CD14-positive monocyte (primary cell): ENCODE measurements around the gene WWOX. TPM values are rescaled to one million over a fixed set of nuclear protein-coding genes. Genes with fewer than 3 reads are reported as not detected.

Experiments used
- DNase-seq, 3 donors: peaks; one replicate each; pipeline ENCODE4 v3.0.0-alpha.2; 2011 to 2022
- H2AFZ ChIP-seq: 2 replicates; pipeline ENCODE4 v1.6.0; 2012; ENCODE audit warnings: mild to moderate bottlenecking, low read depth, low read length, inconsistent platforms; ENCODE audit not compliant: insufficient read depth, poor library complexity, severe bottlenecking
- H3K27ac ChIP-seq, 2 donors: 1 replicate in 1 of 2; 2 replicates in 1 of 2; pipeline ENCODE4 v1.5.1; 2012 to 2013; ENCODE audit warnings: low read length in 2 of 2, control low read depth in 1 of 2, inconsistent platforms in 1 of 2, low read depth in 1 of 2, mild to moderate bottlenecking in 1 of 2
- H3K27me3 ChIP-seq, 2 donors: one replicate each; pipeline versions ENCODE4 v1.6.0 to v1.6.1; 2011 to 2013; ENCODE audit warnings: low read length in 2 of 2; ENCODE audit not compliant: control insufficient read depth in 2 of 2, insufficient read depth in 2 of 2
- H3K36me3 ChIP-seq, 2 donors: replicated peaks in 1 of 2; 1 replicate in 1 of 2; 2 replicates in 1 of 2; pipeline versions ENCODE4 v1.5.1 to v1.6.1; 2012 to 2013; ENCODE audit warnings: low read length in 2 of 2, control low read depth in 1 of 2, inconsistent platforms in 1 of 2, mild to moderate bottlenecking in 1 of 2; ENCODE audit not compliant: insufficient read depth in 2 of 2, control insufficient read depth in 1 of 2
- H3K4me1 ChIP-seq, 2 donors: 1 replicate in 1 of 2; 2 replicates in 1 of 2; pipeline versions ENCODE4 v1.5.1 to v1.6.1; 2012 to 2013; ENCODE audit warnings: low read length in 2 of 2, control low read depth in 1 of 2, inconsistent platforms in 1 of 2, mild to moderate bottlenecking in 1 of 2, moderate library complexity in 1 of 2; ENCODE audit not compliant: insufficient read depth in 2 of 2, control insufficient read depth in 1 of 2
- H3K4me2 ChIP-seq: replicated peaks from 2 replicates; pipeline ENCODE3; 2012; ENCODE audit warnings: low read length, moderate library complexity, mild to moderate bottlenecking; ENCODE audit not compliant: poor library complexity, severe bottlenecking; ENCODE audit errors: extremely low read depth
- H3K4me3 ChIP-seq, 3 experiments: fragments of 200-600 bp in 1 of 3; sonication (generic) in 1 of 3; replicated peaks in 1 of 3; 1 replicate in 2 of 3; 2 replicates in 1 of 3; pipeline ENCODE4 v1.5.1; 2011 to 2013; ENCODE audit warnings: low read length in 3 of 3, mild to moderate bottlenecking in 3 of 3, control low read depth in 2 of 3, low read depth in 2 of 3, inconsistent platforms in 1 of 3, moderate library complexity in 1 of 3
- H3K79me2 ChIP-seq: 2 replicates; pipeline ENCODE4 v1.6.0; 2012; ENCODE audit warnings: mild to moderate bottlenecking, control low read depth, inconsistent platforms, low read length, moderate library complexity; ENCODE audit not compliant: insufficient read depth
- H3K9ac ChIP-seq: 2 replicates; pipeline ENCODE4 v1.6.0; 2017; ENCODE audit warnings: low read length, mild to moderate bottlenecking; ENCODE audit not compliant: insufficient read depth, poor library complexity, severe bottlenecking
- H3K9me3 ChIP-seq, 2 donors: replicated peaks in 1 of 2; 1 replicate in 1 of 2; 2 replicates in 1 of 2; pipeline versions ENCODE4 v1.5.1 to v1.6.1; 2012 to 2013; ENCODE audit warnings: low read length in 2 of 2, control low read depth in 1 of 2; ENCODE audit not compliant: control insufficient read depth in 1 of 2, insufficient read depth in 1 of 2
- H4K20me1 ChIP-seq: 2 replicates; pipeline ENCODE4 v1.6.0; 2012; ENCODE audit warnings: mild to moderate bottlenecking, low read length, control low read depth, moderate library complexity; ENCODE audit not compliant: insufficient read depth
- H3K27ac Mint-ChIP-seq, 7 donors: one replicate each; pipeline ENCODE4 v1.8.0; 2020; ENCODE audit warnings: mild to moderate bottlenecking in 7 of 7, mixed read lengths in 7 of 7, moderate library complexity in 6 of 7, inconsistent platforms in 2 of 7
- H3K27me3 Mint-ChIP-seq, 3 donors: one replicate each; pipeline ENCODE4 v1.8.0; 2021 to 2022; ENCODE audit warnings: low read depth in 3 of 3, mild to moderate bottlenecking in 3 of 3, mixed read lengths in 3 of 3, moderate library complexity in 3 of 3, inconsistent platforms in 1 of 3
- H3K36me3 Mint-ChIP-seq, 2 donors: one replicate each; pipeline ENCODE4 v1.8.0; 2020; ENCODE audit warnings: mixed read lengths in 2 of 2, inconsistent platforms in 1 of 2, mild to moderate bottlenecking in 1 of 2
- H3K4me1 Mint-ChIP-seq: one replicate; pipeline ENCODE4 v1.8.0; 2020; ENCODE audit warnings: mild to moderate bottlenecking, mixed read lengths
- H3K4me3 Mint-ChIP-seq, 2 donors: one replicate each; pipeline ENCODE4 v1.8.0; 2020; ENCODE audit warnings: mild to moderate bottlenecking in 2 of 2, mixed read lengths in 2 of 2, moderate library complexity in 1 of 2
- H3K9me3 Mint-ChIP-seq, 7 donors: one replicate each; pipeline ENCODE4 v1.8.0; 2020 to 2022; ENCODE audit warnings: mixed read lengths in 7 of 7, mild to moderate bottlenecking in 6 of 7, moderate library complexity in 6 of 7, inconsistent platforms in 2 of 7
- WGBS: methylation state at CpG from one replicate; pipeline ENCODE4 v1.1.5; 2013; ENCODE audit warnings: missing lambda C conversion rate; ENCODE audit not compliant: insufficient coverage; 5-methylcytosine and 5-hydroxymethylcytosine counted together
- intact Hi-C, 2 donors: fragments of 100-400 bp; cut with micrococcal nuclease; formaldehyde crosslinking; loops; one replicate each; pipeline versions ENCODE4 v1.15.0 to v1.15.1; 2023
- polyA plus RNA-seq, 3 donors: library from polyadenylated mRNA; depleted of rRNA in 1 of 3; unstranded in 2 of 3; stranded (reverse) in 1 of 3; fragments of 300-500 nt in 2 of 3; fragments of >200 nt in 1 of 3; fragmentation: Illumina TruSeq in 2 of 3; gene quantifications; 1 replicate in 2 of 3; 2 replicates in 1 of 3; pipeline ENCODE4 v1.2.3, GENCODE V29; 2012 to 2021
- TF ChIP-seq, protein P1 (sequence below): fragments of 200-600 bp; IDR thresholded peaks from one replicate; pipeline ENCODE4 v1.8.0; 2022; ENCODE audit warnings: antibody characterized with exemption, mild to moderate bottlenecking

The WWOX gene
- polyA plus RNA-seq, 3 donors = 4.0 to 7.0 (median 6.3) TPM

DNA sequence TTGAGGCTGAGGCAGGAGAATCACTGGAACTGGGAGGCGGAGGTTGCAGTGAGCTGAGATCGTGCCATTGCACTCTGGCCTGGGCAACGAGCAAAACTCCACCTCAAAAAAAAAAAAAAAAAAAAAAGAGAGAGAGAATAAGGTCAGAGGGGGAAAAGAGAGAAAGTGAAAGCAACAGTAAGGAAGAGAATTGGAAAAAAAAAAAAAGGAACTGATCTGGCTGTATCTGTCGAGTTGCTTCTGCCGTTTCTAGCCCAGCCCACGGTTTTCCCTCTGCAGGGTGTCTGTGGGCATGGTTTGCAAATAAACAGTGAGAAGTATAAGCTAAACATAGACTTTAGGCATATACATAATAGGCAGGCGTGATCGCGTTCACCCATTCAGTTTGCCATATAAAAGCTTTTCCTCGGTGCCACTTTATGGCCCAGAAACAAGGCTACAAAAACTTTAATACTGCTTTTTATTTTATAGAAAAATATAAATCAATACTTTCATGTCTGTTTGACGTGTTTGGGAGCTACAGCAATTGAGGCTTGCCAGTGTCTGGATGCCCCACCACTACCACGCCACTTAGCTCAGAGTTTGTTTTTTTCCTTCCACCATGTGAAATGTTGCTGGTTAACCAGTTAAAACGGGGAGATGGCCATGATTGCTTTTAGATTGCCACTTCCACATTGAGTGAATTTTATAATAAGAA lies 1064.4 kb downstream of the WWOX start:
- Histone ChIP-seq H3K9ac (peak overlapping the region; percentile 32), H3K4me2 (peak overlapping the region; percentile 63), H3K27me3 (no peaks in the 10 kb centered on the region), H3K36me3 (no peaks in the 10 kb centered on the region), H4K20me1 (no peaks in the 10 kb centered on the region), H2AFZ (peak overlapping the region; percentile 66), H3K79me2 (no peaks in the 10 kb centered on the region), H3K27ac (peak overlapping the region; percentile 50 to 65), H3K9me3 (no peaks in the 10 kb centered on the region), H3K4me1 (peaks cover 20% of the 10 kb centered on the region in 2 donors), H3K4me3 (peak overlapping the region; percentile 13 to 59 (median 37))
- intact Hi-C loops = no loop called here
- Mint-ChIP-seq H3K9me3 (peaks cover 0 to 7% (median 1%) of the 10 kb centered on the region in 7 donors), H3K4me1 (peaks cover 23% of the 10 kb centered on the region), H3K27me3 (peaks cover 0 to 3% (median 0%) of the 10 kb centered on the region in 3 donors), H3K27ac (peak overlapping the region; percentile 68 to 96 (median 88)), H3K36me3 (no peaks in the 10 kb centered on the region), H3K4me3 (peak overlapping the region; percentile 86 to 87)
- DNase-seq = peak; percentile 44 to 50 (median 44)
- TF ChIP-seq, protein P1, sequence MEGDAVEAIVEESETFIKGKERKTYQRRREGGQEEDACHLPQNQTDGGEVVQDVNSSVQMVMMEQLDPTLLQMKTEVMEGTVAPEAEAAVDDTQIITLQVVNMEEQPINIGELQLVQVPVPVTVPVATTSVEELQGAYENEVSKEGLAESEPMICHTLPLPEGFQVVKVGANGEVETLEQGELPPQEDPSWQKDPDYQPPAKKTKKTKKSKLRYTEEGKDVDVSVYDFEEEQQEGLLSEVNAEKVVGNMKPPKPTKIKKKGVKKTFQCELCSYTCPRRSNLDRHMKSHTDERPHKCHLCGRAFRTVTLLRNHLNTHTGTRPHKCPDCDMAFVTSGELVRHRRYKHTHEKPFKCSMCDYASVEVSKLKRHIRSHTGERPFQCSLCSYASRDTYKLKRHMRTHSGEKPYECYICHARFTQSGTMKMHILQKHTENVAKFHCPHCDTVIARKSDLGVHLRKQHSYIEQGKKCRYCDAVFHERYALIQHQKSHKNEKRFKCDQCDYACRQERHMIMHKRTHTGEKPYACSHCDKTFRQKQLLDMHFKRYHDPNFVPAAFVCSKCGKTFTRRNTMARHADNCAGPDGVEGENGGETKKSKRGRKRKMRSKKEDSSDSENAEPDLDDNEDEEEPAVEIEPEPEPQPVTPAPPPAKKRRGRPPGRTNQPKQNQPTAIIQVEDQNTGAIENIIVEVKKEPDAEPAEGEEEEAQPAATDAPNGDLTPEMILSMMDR = no peak
- no CpG with 5 or more reads among the region's 13 CpGs for WGBS

DNA sequence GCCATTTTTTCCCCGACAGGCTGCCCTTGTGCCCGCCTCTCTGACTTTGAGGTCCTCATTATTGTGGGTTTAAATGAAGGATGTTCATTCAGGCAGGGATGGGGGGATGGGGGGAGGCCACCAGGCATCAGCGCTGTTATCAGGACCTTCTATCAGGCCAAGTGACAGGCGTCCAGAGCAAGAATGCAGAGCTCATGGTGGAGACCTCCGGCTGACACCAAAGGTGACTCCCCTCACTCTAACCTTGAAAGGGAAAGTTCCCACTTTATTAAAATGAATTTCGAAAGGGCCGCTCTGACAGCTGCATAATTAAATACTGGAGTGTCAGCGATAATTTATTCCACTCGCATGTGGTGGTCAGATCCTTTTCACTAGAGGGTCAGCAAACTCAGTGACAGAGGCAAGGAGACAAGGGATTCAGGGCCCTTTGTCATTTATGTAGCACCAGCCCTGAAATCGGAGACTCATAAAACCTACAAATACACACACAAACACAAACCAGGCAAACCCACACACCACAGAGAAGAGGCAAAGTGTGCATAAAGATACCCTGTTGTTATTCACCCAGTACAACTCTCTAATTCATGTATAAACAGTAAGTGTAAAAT lies 1065.0 kb downstream of the WWOX start:
- H3K4me1 Mint-ChIP-seq = peaks cover 30% of the 10 kb centered on the region
- H3K9ac ChIP-seq = peak overlapping the region; percentile 32
- H4K20me1 ChIP-seq = no peaks in the 10 kb centered on the region
- H3K36me3 Mint-ChIP-seq = no peaks in the 10 kb centered on the region
- intact Hi-C loops = no loop called here
- H3K9me3 Mint-ChIP-seq = peaks cover 0 to 7% (median 1%) of the 10 kb centered on the region in 7 donors
- TF ChIP-seq, protein P1 = no peak
- peak overlapping the region; percentile 57 to 86 for H3K4me3 Mint-ChIP-seq
- peak overlapping the region; percentile 44 to 96 (median 71) for H3K27ac Mint-ChIP-seq
- peaks cover 0 to 3% (median 0%) of the 10 kb centered on the region in 3 donors for H3K27me3 Mint-ChIP-seq
- peak overlapping the region in 2 of 3 experiments; percentile 37 to 59 for H3K4me3 ChIP-seq
- WGBS = 87% methylated on average over 5 of the region's 10 CpGs
- peak overlapping the region; percentile 63 for H3K4me2 ChIP-seq
- no peaks in the 10 kb centered on the region for H3K27me3 ChIP-seq
- peak overlapping the region; percentile 50 to 65 for H3K27ac ChIP-seq
- H3K79me2 ChIP-seq = no peaks in the 10 kb centered on the region
- peaks cover 26 to 27% of the 10 kb centered on the region in 2 donors for H3K4me1 ChIP-seq
- no peaks in the 10 kb centered on the region for H3K36me3 ChIP-seq
- DNase-seq = no peak
- peak overlapping the region; percentile 66 for H2AFZ ChIP-seq
- H3K9me3 ChIP-seq = no peaks in the 10 kb centered on the region
